GM21528 (cell line): ENCODE measurements around the gene FAM53B.
A peak's percentile ranks its signal among the peaks of the same experiment; 100 is the strongest.
"Not testable (repeated sequence)": the region's sequence is repeated elsewhere in the genome, so short reads cannot be mapped to it uniquely, and the experiment has no call there.

Source experiments
- ATAC-seq: cut with Tn5 transposase; IDR thresholded peaks from one replicate; pipeline ENCODE4 v1.9.1; 2021; ENCODE audit warnings: mild to moderate bottlenecking, moderate library complexity; ENCODE audit not compliant: unreplicated experiment, low FRiP score

The FAM53B gene

DNA sequence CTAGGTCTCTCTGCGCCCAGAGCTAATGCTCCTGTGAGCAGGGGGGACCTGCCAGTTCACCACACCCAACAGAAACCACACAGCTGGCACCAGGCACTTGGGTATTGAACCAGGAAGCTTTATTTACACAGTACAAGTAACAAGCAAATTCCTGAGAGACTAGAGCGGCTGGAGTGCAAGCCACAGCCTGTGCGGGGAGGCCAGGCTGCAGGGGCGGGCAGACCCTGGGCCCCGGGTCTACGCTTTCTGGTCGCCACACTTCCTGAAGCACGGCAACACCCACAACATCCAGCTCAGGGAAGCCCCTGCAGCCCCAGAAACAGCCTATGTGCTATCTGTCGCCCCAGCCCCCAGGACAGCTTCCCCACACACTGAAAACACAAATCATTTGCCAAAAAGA is 125.0 kb downstream of the FAM53B start:
- no peak for ATAC-seq

DNA sequence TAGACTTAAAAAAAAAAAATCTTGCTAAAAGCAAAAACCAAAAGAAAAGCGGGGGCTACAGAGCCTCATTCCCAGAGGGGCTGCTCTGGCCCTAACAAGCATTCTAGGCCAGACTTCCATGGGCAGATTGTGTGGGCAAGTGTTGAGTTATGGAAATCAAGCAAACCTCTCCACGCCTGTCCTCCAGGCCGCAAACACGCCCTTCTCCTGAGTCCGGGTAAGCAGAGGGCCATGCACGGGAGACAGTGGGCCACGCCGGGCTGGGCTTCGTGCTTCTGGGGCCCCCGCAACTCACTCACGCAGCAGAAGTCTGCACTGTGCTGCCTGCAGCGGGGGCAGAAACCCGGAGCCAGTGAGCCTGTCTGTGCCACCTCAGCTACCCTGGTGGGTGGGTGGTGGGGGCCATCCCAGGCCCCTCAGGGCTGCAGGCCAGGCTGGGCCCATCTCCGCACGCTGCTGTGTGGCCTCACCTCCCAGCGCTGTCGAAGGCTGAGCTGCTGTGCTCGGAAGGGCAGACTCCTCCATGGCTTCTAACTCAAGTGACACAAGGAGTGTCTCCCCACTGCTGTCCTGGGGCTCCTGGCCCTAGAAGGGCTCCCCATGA is 125.6 kb downstream of the FAM53B start:
- ATAC-seq = no peak

DNA sequence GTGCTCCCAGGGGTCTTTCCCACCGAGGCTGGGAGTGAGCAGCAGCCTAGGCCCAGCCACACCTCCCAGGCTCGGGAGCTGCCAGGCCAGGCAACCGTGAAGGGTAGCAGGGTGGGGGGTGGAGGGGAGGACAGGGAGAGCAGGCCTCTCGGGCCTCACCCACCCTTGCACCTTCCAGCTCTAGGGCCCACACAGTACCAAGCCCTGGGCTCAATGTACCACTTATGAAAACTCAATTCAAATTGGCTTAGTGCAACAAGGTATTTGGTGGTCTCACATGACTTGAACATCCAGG is 127.4 kb downstream of the FAM53B start:
- no peak for ATAC-seq

DNA sequence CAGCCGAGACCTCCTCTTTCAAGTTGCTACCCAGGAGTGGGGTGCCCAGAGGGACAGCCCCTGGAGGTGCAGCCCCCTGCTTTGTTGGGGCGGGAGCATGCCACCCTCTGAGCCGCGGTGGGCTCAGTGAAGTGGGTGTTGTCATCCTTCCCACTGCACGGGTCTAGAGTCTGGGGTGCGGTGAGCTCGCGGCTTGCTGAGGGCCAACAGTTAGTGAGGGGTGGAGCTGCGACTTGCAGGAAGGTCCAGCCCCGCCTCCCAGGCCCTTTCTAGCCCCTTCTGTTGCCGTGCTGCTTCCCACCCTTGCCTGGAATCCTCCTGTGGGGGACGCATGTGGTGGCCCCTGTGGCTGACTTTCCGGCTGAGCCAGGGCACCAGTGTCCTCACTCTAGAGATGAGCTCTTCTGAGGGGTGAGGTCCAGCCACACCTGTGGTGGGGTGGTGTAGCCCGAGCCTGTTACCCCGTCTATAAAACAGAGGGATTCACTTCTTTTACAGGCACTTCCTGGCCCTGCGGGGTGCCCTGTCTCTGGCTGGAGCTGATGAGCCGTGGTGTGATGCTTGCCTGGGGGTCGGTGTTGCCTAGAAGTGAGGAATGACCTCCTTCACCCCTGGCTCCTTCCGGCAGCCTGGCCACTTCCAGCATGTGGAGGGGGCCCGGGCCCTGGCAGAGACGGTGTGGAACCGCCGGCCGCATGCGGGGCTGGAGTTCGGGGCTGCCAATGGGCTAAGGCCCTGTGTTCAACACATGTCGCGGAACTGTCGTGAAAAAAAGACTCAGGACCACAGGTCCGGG is 127.9 kb downstream of the FAM53B start:
- ATAC-seq = no peak

DNA sequence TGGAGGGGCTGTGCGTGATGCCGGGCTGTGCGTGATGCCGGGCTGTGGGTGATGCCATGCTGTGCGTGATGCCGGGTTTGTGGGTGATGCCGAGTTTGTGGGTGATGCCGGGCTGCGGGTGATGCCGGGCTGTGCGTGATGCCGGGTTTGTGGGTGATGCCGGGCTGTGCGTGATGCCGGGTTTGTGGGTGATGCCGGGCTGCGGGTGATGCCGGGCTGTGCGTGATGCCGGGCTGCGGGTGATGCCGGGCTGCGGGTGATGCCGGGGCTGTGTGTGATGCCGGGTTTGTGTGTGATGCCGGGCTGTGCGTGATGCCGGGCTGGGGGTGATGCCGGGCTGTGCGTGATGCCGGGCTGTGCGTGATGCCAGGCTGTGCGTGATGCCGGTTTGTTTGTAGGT is 128.9 kb downstream of the FAM53B start:
- ATAC-seq = no peak

DNA sequence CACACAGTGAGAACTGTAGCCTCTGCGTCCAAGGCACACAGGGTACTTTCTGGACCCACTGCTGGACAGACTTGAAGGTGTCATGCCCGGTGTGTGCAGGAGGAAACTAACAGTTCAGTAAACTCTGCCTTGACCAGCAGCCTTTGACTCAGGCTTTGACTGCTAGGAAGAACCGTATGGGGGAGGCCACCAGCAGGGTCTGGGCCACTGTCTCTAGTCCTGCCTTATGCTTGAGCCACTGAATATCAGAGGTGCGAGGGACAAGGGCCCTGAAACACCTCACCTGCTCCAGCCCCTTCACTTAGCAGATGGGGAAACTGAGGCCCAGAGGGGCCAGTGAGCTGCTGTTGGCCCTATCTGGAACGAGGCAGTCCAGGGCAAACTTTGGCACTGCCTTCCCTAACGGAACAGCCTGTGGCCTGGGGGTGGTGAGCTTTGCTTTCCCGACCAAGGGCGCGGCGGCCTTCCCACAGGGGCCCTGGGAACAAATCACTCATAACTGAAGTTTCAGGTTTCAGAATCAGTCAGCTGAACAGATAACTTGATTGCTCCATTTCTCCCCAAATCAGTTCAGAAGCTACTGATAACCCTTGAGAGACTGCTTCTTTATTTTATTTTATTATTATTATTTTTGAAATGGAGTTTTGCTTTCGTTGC is 130.0 kb downstream of the FAM53B start:
- peak; percentile 52 for ATAC-seq

DNA sequence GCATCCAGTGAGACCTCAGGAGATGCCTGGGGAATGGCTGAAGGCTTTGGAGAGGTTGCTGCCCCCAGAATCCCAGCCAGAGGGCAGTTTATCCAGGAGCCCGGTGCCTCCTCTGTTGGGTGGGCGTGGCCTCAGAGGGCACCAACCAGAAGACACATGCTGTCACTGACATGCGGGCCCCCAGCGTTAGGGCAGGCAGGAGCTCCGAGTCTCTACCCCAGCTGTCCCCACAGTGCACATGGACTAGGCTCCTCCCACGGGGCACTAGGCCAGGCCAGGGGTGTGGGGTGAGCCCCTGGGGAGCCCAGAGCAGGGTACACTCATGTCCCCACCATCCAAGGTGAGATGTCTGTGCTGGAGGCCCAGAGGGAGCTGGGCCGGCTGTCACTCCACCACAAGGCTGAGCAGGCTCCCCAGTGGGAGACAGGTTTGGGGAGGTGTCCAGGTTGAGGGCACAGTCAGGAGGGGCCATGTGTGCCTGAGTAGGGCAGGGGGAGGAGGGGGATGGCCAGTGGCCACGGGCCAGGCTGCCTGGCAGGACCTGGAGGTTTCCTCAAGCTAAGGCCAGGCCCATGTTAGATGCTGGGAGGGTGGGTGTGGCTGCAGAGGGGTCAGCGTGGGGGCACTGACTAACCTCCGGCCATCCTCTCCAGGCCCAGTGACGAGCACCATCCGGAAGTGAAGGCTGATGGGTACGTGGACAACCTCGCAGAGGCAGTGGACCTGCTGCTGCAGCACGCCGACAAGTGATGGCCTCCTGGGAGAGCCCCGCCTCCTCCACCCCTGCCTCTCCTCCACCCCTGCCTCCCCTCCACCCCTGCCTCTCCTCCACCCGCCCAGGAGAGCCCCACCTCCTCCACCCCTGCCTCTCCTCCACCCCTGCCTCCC is 131.3 kb downstream of the FAM53B start:
- no peak for ATAC-seq

DNA sequence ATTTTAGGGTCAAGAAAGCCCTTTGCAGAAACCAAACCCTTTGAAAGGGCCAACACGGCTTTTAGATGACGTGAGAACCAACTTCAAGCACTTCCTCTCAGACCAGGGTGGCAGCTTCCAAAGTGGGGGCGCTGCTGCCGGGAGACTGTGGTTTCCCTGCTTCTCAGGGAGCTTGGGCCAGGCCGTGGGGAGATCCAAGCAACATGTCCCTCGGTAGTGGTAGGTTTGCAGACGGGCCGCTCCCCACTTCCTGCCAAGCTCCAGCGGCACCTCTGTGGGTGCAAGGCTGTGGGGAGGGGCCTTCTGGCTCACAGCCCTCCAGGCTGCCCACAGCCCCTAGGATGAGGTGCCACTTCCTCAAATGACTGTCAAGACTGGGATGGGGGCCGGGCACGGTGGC is 132.4 kb downstream of the FAM53B start:
- ATAC-seq = no peak

DNA sequence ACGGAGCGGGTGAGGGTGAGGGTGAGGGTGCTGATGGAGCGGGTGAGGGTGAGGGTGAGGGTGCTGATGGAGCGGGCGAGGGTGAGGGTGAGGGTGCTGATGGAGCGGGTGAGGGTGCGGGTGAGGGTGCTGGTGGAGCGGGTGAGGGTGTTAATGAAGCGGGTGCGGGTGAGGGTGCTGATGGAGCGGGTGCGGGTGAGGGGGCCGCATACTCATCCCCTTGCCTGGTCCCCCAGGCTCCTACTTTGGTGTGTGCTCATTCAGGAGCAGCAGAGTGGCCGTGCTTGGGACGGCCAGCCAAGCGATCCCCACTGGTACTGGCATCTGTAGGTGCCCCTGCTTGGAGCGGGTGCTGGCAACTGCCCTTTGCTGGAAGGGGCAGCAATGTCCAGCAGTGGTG is 133.3 kb downstream of the FAM53B start:
- ATAC-seq = not testable (repeated sequence)

DNA sequence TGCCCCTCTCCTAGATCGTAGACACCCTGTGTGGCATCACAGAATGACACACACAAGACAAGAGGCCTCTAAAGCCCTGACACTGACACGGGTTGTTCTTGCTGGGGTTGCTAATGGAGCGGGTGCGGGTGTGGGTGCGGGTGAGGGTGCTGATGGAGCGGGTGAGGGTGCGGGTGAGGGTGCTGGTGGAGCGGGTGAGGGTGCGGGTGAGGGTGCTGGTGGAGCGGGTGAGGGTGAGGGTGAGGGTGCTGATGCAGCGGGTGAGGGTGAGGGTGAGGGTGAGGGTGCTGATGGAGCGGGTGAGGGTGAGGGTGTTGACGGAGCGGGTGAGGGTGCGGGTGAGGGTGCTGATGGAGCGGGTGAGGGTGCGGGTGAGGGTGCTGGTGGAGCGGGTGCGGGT is 134.0 kb downstream of the FAM53B start:
- ATAC-seq = not testable (repeated sequence)

DNA sequence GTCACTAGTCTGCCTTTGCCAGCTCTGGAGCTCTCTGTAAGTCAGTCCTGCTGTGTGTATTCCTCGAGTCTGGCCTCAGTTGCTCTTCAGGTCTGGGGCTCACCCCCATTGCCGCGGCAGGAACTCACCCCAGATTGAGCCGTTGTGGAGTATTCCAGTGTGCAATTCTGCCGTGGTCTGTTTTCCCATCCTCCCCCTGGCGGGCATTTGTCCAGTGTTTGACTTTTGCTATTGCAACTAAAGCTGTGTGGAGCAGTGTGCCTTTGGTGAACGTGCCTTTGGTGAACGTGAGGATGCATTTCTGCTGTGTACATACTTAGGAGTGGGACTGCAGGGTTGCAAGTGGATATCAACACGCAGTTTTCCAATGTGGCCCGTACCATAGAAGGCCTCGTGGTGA is 134.5 kb downstream of the FAM53B start:
- no peak for ATAC-seq

DNA sequence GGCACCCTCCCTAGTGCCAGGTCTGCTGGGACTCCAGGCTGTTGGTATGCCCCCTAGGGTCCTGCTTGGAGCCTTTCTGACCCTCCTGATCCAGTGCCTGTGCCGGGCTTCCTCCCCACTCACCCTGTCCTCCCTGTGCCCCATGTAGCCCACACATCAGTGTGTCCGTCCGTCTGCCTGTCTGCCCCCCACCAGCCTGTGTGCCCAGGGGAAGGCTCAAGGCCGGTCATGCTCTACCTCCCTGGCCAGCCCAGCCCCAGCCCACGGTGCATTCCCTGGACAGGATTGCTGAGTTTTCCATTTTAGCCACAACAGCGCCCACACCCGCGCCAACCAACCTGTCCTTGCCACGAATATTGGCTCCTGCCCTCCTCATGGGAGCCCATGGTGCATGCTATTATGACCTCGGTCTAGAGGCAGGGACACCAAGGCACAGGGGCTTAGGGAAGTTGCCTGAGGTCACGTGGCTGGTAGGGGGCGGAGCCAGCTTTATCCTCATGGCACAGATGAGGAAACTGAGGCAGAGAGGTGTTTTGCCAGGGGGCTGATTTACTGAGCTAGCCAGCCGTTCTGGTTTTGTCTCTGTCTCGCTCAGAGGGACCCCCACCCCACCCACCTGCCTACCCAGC is 136.0 kb downstream of the FAM53B start:
- ATAC-seq = no peak

DNA sequence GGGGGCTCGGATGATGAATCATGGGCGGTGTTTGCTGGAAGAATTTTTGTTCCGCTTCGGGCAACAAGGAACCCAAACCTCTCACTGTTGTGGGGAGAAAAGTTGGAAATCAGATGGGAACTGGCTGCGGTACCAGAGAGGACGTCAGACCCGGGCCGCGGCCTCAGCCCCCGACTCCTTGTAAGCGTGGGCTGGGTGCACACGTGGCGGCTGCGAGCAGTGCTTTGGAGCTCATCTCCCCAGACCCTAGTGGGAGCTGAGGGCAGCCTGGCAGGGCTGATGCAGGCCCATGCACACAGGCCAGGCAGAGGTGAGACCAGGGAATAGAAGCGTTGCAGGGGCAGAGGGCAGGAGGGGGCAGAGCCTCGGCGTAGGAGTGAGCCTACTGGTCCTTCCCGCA is 136.5 kb downstream of the FAM53B start:
- no peak for ATAC-seq

DNA sequence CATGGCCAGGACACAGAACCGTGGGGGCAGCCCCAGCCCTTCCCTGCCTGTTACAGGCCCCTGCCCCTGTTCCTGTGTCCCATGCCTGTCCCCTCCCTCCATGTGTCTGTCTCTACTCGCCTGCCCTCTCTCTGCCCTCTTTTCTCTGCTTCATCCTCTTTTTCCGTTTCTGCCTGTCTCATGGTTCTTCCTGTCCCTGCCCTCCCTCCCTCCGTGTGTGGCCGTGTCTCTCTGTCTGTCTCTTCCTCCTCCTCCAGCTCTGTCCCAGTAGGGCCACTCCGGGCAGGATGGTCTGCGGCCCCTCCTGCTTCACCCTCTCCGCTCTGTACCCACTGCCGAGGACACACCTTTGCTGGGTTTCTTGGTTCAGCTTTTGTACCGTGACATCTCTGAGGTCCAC is 137.4 kb downstream of the FAM53B start:
- ATAC-seq = no peak

DNA sequence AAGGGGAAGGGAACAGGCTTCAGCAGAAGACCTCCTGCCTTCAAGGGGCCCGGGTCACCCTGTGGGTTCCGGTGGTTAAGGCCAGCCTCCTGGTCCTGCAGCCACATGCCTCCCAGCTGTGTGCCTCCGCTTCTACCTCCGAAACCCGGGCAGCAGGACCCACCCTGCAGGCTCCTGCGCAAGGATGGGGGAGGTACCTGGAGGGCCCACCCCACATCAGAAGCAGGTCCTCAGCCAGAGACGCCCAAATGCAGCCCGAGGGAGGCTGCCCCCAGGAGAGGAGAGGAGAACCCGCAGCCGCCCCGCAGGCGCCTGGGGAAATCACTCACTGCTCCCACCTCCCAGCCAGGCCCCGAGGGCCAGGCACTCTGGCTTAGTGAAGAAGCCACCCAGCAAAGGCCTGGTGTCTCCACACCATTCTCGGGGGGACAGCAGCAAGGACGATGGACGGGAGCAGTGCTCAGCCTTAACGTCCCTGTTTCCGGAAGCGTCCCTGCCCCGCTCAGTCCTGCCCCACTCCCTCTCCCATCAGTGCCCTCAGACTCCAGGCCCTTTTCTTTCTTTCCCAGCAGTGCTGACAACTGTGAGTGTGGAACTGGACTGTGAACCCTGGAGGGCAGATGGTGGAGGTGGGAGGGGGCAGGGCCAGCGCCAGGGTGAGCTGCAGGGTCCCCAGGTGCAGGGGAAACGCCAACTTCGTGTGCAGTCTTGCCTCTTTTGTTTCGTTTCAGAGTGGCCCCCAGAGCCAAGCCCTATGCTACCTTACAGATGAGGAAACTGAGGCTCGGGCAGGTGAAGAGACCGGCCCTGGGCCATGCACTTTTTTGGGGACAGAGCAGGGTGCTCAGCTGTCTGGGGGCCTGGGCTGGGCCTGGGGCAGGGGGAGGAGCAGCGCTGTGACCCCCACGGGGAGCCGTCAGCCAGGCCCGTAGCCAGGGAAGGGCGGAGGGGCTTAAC is 138.0 kb downstream of the FAM53B start:
- ATAC-seq = no peak

DNA sequence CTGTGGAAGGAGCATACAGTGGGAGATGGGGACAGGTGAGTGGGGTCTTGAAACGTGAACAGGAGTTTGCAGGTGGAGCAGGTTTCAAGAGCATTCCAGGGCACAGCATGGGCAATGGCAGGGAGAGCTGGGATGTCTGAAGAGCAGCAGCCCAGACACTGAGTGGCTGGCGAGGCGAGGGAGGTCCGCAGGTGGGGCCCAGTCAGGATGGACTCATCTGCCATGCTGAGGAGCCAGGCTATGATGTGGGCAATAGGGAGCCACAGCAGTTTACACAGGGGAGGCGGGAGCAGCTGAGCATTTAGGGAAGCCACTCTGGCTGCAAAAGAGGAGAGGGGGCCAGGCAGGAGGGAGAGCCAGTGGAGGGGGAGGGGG is 138.7 kb downstream of the FAM53B start:
- no peak for ATAC-seq

DNA sequence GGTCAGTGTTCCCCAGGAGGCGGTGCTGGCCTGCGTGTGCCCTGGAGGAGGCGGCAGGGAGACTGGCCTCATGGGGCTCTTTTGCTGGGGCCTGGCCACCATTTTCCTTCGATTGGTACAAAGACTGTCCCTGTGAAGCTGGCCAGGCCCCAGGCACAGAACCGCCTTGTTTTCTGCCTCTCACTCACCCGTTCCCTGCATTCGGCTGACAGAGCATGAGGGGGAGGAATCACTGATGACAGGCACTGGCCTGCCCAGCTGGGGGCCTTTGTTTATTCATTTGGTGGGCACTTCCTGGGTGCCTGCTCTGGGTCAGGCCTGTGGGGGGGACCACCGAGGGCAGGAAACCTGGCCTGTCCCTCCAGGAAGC is 139.2 kb downstream of the FAM53B start:
- ATAC-seq = no peak

DNA sequence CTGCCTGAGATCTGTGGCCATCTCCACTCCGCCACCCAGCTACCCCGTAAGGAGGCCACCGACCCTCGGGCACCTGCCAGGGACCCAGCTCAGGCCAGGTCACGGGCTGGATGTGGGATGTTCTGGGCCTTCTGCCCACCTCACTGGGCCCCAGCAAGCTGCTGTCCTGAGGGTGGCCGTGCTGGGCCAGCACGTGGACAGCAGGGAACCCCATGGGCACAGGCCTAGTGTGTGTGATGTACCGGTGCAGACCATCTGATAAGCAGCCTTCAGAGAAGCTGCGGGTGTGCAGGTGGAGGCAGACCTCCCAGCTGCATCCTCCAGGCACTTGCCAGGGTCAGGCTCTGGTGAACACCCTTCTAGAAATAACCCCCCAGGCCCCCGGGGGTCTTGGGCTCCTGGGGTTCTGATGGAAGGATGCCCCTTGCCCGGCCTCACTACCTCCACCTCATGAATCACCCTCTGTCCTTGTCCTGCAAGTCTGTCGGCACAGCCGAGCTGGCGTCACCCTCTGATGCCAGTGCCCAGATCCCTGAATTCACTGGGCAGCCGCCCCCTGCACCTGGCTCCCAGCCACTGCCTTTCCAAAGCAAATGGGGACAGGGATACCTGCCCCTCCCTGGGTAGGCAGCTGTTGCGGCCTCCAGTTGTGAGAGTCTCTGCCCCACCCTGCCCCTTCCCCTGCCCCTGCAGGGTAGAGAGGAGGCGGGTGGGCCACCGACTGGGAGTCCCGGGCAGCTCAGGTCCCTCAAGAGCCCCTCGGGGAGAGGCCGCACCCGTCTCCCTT is 139.8 kb downstream of the FAM53B start:
- ATAC-seq = no peak
